Mammary epithelial cell (primary cell): ENCODE data around the gene COLEC11.

ENCODE experiments used
- CTCF ChIP-seq, 2 donors: IDR thresholded peaks in 1 of 2; conservative IDR thresholded peaks in 1 of 2; 2 replicates each; pipeline ENCODE4 v1.5.1; 2011 to 2012; ENCODE audit warnings: inconsistent platforms in 2 of 2, low read length in 2 of 2, mild to moderate bottlenecking in 2 of 2, control low read depth in 1 of 2, low read depth in 1 of 2; ENCODE audit not compliant: insufficient read depth in 1 of 2; ENCODE audit errors: extremely low read depth in 1 of 2
- EZH2 ChIP-seq: IDR thresholded peaks from 2 replicates; pipeline ENCODE4 v1.6.1; 2012; ENCODE audit warnings: low read length, inconsistent platforms, borderline replicate concordance

- TF ChIP-seq CTCF (conservative IDR thresholded peaks at IDR 0.05 in 1 of 2, IDR thresholded peaks at IDR 0.05 in 1 of 2; ENCODE audit: extremely low read depth in 1 of 2, insufficient read depth in 1 of 2, low read depth in 1 of 2, low read length in 2 of 2), result no peak
- TF ChIP-seq EZH2, result no peak
These were observed 48.7 kb downstream of the COLEC11 start for GRCh38 chr2:3643371-3644245.
